GM21526 (cell line): ENCODE measurements around the gene TMEM47.

ENCODE experiments used
- ATAC-seq: cut with Tn5 transposase; IDR thresholded peaks from one replicate; pipeline ENCODE4 v1.9.1; 2021; ENCODE audit warnings: moderate library complexity; ENCODE audit not compliant: unreplicated experiment, low FRiP score

Gene TMEM47

GRCh38 chrX:34656842-34657725 is at the start of gene TMEM47:
Gene TMEM47 (minus strand): TSS chrX:34657285. CDS start chrX:34657029, 256 bp downstream.
- no peak for ATAC-seq

GRCh38 chrX:34687095-34687494 is 30.0 kb upstream of the TMEM47 start:
- no peak for ATAC-seq

DNA sequence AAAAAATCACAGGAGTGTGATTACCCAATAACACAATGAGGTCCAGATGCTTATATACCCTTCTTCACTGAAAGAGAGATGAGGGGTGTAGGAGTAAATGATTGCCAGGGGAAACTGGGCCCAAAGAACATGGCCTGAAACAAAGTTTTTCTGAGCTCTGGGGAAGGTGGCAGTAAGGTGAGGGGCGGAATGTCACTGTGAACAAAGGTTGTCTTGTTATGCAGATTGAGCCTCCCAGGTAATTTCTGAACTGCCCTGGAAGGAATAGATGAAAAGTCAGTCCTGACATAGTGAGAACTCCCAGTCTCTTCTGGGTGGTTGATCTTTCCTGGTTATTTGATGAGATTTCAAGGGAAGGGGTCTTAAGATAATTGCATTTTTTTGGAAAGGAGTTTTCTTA is 2.5 kb upstream of the TMEM47 start:
- no peak for ATAC-seq

- no peak for ATAC-seq
Observed at GRCh38 chrX:34658326-34658725, 1.2 kb upstream of the TMEM47 start.

- ATAC-seq: no peak
Observed at GRCh38 chrX:34657726-34658070, 613 bp upstream of the TMEM47 start.

DNA sequence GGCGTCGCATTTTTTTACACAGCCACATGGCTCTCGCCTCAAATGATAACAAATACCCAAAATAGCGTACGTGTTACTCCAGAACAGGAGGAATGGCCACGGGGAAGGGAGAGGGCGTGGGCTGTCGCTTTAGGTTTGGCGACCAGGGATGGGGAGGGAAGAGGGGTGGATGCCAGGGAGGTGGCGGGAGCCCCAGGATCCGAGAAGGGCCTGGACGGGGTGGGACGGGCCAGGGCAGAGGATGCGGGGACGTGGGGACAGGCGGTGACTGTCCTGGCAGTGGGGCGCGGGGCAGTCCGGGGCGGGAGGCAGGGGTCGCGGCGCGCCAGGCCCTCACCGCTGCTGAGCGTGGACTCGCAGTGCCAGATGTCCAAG is 631 bp downstream of the TMEM47 start:
- no peak for ATAC-seq

GRCh38 chrX:34655501-34656455 is 1.3 kb downstream of the TMEM47 start:
- no peak for ATAC-seq

DNA sequence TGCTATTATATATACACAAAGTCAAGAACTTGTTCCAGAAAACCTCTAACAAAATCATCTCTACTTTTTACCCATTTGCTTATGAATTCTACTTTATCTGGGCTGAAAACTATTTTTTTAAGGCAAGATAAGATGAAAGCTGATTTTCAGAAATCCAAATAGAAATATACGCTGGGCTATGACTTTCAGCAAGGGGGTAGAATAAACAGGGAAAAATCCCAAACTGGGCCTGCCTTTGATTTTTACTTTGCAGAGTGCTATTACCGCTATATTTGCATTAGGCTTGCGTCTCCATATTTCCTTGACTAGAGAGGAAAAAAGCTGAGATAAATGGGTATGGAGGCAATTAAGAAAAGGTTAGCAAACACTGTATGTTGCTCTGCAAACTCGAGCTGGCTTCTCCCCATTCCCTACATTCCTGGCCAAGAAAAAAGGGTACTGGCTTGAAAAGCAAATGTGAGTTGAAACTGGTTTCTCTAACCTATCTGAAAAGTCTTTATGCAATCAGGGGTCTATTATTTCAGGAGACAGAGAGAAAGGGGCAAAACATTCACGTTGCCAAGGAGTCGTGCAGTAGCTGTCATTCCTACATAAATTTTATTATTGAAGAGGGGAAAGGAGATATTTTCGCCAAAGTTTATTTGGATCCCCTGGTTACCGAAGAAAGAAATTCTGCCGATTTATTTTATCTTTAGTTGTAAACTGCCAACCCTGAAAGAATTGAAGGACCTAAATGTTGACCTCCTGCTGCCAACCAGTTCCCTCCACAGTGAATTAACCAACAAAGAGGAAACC is 2.2 kb downstream of the TMEM47 start:
- no peak for ATAC-seq

DNA sequence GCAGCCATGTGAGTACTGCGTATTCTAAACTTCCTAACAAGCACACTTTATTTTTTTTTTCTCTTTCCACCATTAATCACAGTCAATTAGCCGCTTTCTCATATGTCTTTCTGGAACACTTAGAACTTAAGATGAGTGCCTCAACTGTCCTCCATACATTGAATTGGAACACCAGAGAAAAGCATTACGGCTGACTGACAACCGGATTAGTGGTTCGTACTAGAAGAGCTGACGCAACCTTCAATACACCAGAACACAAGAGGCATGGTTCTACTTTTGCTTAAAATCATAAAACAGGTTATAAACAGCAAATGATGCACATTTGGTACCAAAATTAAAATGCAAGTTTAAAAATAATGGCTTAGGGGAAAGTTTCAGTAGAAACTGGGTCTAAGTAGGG is 3.3 kb downstream of the TMEM47 start:
- ATAC-seq: no peak

GRCh38 chrX:34642849-34643248 is 14.2 kb downstream of the TMEM47 start:
- no peak for ATAC-seq

DNA sequence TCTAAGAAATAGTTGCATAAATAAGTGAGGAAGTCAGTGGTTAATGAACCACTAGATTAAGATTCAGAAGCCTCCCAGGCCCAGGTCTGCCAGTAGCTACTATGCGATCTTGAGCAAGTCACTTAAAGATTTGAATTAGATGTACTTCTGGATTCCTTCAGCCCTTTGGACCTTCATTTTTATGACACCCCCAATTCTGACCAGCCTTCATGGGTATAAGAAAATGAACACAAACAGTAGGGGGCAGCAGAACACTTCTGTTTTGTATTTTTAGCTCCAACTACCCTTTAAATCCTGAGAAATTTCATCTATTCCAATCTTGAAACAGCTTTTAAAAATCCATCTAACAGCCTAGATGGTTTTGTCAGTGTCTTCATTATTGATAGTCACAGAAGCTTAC is 19.0 kb downstream of the TMEM47 start:
- no peak for ATAC-seq

- ATAC-seq: no peak
Observed at GRCh38 chrX:34634349-34634748, 22.7 kb downstream of the TMEM47 start.

- ATAC-seq: no peak
Observed at GRCh38 chrX:34632384-34632783, 24.7 kb downstream of the TMEM47 start.

DNA sequence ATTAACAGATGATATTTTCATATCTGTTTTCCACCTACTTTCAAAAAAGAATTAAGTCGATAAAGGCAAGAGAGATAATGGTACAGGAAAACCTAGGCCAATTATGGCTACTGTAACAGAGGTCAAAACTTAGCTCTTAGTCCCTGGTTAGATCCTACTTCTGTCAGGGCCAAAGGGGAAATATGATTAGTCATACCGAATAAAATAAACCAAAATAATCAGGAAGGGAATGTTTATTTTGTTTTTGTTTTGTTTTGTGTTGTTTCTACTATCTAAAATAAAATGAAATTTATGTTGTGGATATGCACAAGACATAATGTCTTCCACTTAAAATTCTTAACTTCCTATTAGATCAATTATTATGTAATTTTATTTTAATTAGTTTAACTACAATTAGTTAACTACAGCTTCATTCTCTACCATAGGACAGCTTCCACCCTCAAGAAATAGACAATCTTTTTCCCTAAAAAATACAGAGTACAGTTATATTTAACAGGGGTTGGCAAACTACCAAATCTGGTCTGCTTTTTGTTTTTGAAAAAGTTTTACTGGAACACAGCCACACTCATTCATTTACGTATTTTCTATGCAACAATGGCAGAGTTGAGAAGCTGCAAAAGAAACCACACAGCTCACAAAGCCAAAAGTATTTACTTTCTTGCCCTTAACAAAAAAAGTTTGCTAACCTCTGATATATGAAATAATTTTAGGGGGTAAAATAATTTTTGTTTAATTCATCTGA is 25.4 kb downstream of the TMEM47 start:
- no peak for ATAC-seq

DNA sequence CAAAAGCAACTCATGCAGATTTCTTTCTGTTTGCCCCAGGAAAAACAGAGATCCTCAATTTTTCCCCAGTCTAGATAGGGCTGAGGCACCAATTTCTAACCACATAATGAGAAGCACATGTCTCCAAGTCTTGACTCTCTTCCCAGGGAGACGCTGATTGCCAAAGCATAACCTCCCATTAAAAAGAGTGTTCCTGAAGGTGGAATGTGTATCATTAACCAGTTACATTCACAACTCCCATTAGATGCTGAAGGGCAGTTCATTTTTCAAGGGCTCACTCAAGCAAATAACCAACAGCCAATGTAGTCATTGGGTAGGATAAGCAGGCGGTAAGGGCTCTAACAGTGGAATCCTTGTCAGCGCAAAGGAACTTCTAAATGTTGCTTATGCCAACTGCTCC is 27.5 kb downstream of the TMEM47 start:
- no peak for ATAC-seq

DNA sequence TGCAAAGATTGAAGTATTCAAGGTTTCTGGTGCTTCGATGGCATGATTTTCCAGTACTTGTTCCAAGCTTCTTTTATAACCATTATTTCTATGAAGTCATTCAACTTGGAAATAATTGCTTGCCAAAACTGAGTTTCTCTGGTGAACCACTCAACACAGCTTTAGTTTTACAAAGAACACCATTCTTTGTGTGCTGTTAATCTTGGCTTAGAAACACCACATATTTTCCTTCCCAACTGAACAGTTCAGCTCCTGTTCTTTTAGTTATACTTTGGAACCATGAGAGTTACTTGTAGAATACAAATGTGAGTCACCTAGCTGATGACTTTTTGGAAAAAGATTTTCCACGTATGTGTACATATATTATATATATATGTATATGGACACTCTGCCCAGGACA is 32.7 kb downstream of the TMEM47 start:
- ATAC-seq: no peak

DNA sequence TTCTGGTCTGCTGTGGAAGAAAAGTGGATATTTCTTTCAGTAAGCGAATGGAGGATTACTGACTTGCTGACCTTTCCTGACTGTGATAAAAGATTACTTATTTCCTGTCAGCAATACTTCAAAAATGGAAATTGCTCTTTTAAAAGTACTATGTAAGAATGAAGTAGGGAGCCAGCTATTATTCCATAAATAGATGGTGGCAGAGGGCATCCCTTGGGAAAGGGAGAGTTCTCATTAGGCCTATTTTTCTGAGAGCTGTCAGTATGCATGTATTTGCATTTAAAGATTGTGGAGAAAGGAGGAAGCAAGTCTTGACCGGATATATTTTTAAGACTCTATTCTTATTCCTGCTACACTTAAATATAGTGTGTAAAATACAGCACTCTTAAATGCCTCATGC is 37.2 kb downstream of the TMEM47 start:
- no peak for ATAC-seq

GRCh38 chrX:34612036-34612435 is 45.0 kb downstream of the TMEM47 start:
- ATAC-seq: no peak

DNA sequence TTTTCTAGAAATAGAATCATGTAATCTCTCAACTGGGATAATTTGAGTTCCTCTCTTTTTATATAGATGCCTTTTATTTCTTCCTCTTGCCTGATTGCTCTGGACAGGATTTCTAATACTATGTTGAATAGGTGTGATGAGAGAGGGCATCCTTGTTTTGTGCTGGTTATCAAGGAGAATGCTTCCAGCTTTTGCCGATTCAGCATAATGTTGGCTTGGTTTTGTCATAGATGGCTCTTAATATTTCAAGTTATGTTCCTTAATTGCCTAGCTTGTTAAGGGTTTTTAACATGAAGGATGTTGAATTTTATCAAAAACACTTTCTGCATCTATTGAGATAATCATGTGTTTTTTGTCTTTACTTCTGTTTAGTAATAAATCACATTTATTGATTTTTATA is 58.7 kb downstream of the TMEM47 start:
- no peak for ATAC-seq

DNA sequence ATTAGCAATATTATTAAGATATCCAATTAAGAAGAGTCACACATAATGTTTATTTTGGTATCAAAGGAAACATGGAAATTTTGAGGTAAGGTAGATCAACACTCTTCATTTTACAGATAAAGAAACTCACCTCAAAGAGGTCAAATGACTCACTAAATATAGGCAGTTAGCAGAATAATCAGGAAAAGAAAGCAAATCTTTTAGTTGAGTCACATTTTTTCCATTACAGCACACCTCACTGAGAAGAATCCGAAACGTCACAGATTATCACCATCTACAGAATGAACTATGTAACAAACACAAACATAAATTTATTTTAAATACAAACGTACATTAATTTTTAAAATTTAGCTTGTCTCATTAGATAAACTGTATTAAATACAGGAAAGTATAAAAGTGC is 70.1 kb downstream of the TMEM47 start:
- no peak for ATAC-seq
